NCI-H2196 (cell line): Measurements from ENCODE around the gene DSCAM.
A peak's percentile ranks its signal among the peaks of the same experiment; 100 is the strongest.

ENCODE experiments used
- DNase-seq: peaks from one replicate; lab custom pipeline; 2025; ENCODE audit not compliant: unreplicated experiment; lab: John Stamatoyannopoulos, UW

Gene DSCAM

GRCh38 chr21:40021558-40022351 lies 825.2 kb downstream of the DSCAM start:
- DNase-seq = no peak

- DNase-seq = no peak
These were observed 826.3 kb downstream of the DSCAM start for GRCh38 chr21:40020651-40021050.

GRCh38 chr21:40018871-40019475 lies 828.0 kb downstream of the DSCAM start:
- no peak for DNase-seq

- DNase-seq = no peak
These were observed 830.3 kb downstream of the DSCAM start for GRCh38 chr21:40016667-40017066.

GRCh38 chr21:40016234-40016633 lies 830.7 kb downstream of the DSCAM start:
- DNase-seq = no peak

- no peak for DNase-seq
These were observed 831.1 kb downstream of the DSCAM start for GRCh38 chr21:40015818-40016217.

GRCh38 chr21:40014394-40014793 lies 832.6 kb downstream of the DSCAM start:
- DNase-seq = no peak

- no peak for DNase-seq
These were observed 833.8 kb downstream of the DSCAM start for GRCh38 chr21:40013001-40013735.

- DNase-seq = peak; percentile 65
These were observed 835.6 kb downstream of the DSCAM start for GRCh38 chr21:40011371-40011770.

- DNase-seq = no peak
These were observed 844.0 kb downstream of the DSCAM start for GRCh38 chr21:40002978-40003377.

GRCh38 chr21:39984286-39984991 lies 862.5 kb downstream of the DSCAM start:
- no peak for DNase-seq

- no peak for DNase-seq
These were observed 866.6 kb downstream of the DSCAM start for GRCh38 chr21:39980241-39980820.

- no peak for DNase-seq
These were observed 867.6 kb downstream of the DSCAM start for GRCh38 chr21:39979321-39979720.

- no peak for DNase-seq
These were observed 870.2 kb downstream of the DSCAM start for GRCh38 chr21:39976800-39977199.

GRCh38 chr21:39972976-39973770 lies 873.8 kb downstream of the DSCAM start:
- no peak for DNase-seq

GRCh38 chr21:39972471-39972870 lies 874.5 kb downstream of the DSCAM start:
- no peak for DNase-seq

- no peak for DNase-seq
These were observed 875.0 kb downstream of the DSCAM start for GRCh38 chr21:39971956-39972355.

GRCh38 chr21:39969691-39970364 lies 877.1 kb downstream of the DSCAM start:
- DNase-seq = no peak

- DNase-seq = no peak
These were observed 878.9 kb downstream of the DSCAM start for GRCh38 chr21:39968010-39968409.

GRCh38 chr21:39966786-39967185 lies 880.2 kb downstream of the DSCAM start:
- DNase-seq = no peak
